Endothelial cell of umbilical vein (primary cell): Measurements from ENCODE around the gene COL17A1. TPM values are rescaled to one million over a fixed set of nuclear protein-coding genes. Genes with fewer than 3 reads are reported as not detected.

Experiments used
- BruUV-seq: library from RNA; stranded (reverse); fragments of 400-500 nt; replicated peaks from 2 replicates; lab custom pipeline; 2021; lab: Mats Ljungman, UMichigan
- CTCF ChIA-PET: fragments of 300-600, 350-600 bp; sonication (Branson Sonifier 250); formaldehyde crosslinking; loops from one replicate; lab custom pipeline; 2021; ENCODE audit warnings: antibody characterized with exemption, inconsistent platforms; lab: Charles Lee
- POLR2A ChIA-PET: fragments of 300-600, 350-600 bp; sonication (Branson Sonifier 250); formaldehyde crosslinking; loops from one replicate; lab custom pipeline; 2021; ENCODE audit warnings: antibody characterized with exemption, inconsistent platforms; lab: Charles Lee
- DNase-seq: peaks from one replicate; pipeline ENCODE4 v3.0.0-alpha.2; 2011; ENCODE audit warnings: low read depth, low spot score
- FAIRE-seq: peaks from 2 replicates; lab custom pipeline; 2011; peaks lifted over from hg19 to GRCh38; lab: Jason Lieb, UNC
- H2AFZ ChIP-seq: 2 replicates; pipeline ENCODE4 v1.6.0; 2012; ENCODE audit warnings: low read depth, low read length, control low read depth, inconsistent platforms
- H3K27ac ChIP-seq: 2 replicates; pipeline ENCODE4 v1.5.1; 2011; ENCODE audit warnings: low read depth, mild to moderate bottlenecking, control low read depth, low read length, moderate library complexity; ENCODE audit not compliant: insufficient read depth
- H3K27me3 ChIP-seq, 2 experiments: 2 replicates each; pipeline versions ENCODE4 v1.6.0 to v1.6.1; 2011; ENCODE audit warnings: low read length in 2 of 2, mixed read lengths in 1 of 2; ENCODE audit not compliant: control insufficient read depth in 2 of 2, insufficient read depth in 2 of 2
- H3K36me3 ChIP-seq, 2 experiments: 2 replicates in 1 of 2; 3 replicates in 1 of 2; pipeline ENCODE4 v1.5.1; 2011; ENCODE audit warnings: low read length in 2 of 2, mild to moderate bottlenecking in 1 of 2, moderate library complexity in 1 of 2; ENCODE audit not compliant: control insufficient read depth in 2 of 2, insufficient read depth in 2 of 2; ENCODE audit errors: extremely low read depth in 1 of 2
- H3K4me1 ChIP-seq: 3 replicates; pipeline ENCODE4 v1.5.1; 2011; ENCODE audit warnings: mild to moderate bottlenecking, low read length; ENCODE audit not compliant: control insufficient read depth, insufficient read depth; ENCODE audit errors: extremely low read depth
- H3K4me2 ChIP-seq: 2 replicates; pipeline ENCODE4 v1.6.1; 2011; ENCODE audit warnings: low read length, control low read depth, mixed read lengths; ENCODE audit not compliant: insufficient read depth
- H3K4me3 ChIP-seq, 3 experiments: fragments of 200-600 bp in 1 of 3; sonication (generic), shearing (Covaris generic) in 1 of 3; replicated peaks in 1 of 3; 2 replicates each; pipeline ENCODE4 v1.5.1; 2011 to 2016; ENCODE audit warnings: control low read depth in 3 of 3, low read length in 3 of 3, mild to moderate bottlenecking in 2 of 3, inconsistent platforms in 1 of 3, low read depth in 1 of 3, moderate library complexity in 1 of 3; ENCODE audit not compliant: insufficient read depth in 1 of 3
- H3K79me2 ChIP-seq: 2 replicates; pipeline ENCODE4 v1.6.0; 2012; ENCODE audit warnings: low read length, inconsistent platforms; ENCODE audit not compliant: control insufficient read depth, insufficient read depth
- H3K9ac ChIP-seq: replicated peaks from 2 replicates; pipeline ENCODE3; 2011; ENCODE audit warnings: low read length, control low read depth; ENCODE audit not compliant: insufficient read depth; ENCODE audit errors: extremely low read depth
- H3K9me1 ChIP-seq: replicated peaks from 3 replicates; pipeline ENCODE4 v1.6.0; 2011; ENCODE audit warnings: mild to moderate bottlenecking, low read length; ENCODE audit not compliant: control insufficient read depth, insufficient read depth; ENCODE audit errors: extremely low read depth
- H3K9me3 ChIP-seq: replicated peaks from 2 replicates; pipeline ENCODE4 v1.5.1; 2012; ENCODE audit warnings: low read length, inconsistent platforms; ENCODE audit not compliant: control insufficient read depth, insufficient read depth
- H4K20me1 ChIP-seq: replicated peaks from 2 replicates; pipeline ENCODE3; 2011; ENCODE audit warnings: mild to moderate bottlenecking, low read length; ENCODE audit not compliant: control insufficient read depth, insufficient read depth; ENCODE audit errors: extremely low read depth
- CTCF ChIP-seq, 2 donors: IDR thresholded peaks; 1 replicate in 1 of 2; 2 replicates in 1 of 2; pipeline ENCODE4 v1.5.1; 2011; ENCODE audit warnings: low read length in 2 of 2, mild to moderate bottlenecking in 2 of 2, moderate library complexity in 2 of 2, control low read depth in 1 of 2, inconsistent platforms in 1 of 2, low read depth in 1 of 2; ENCODE audit not compliant: insufficient read depth in 1 of 2; ENCODE audit errors: extremely low read depth in 1 of 2
- EZH2 ChIP-seq: IDR thresholded peaks from 2 replicates; pipeline ENCODE4 v1.6.1; 2012; ENCODE audit warnings: borderline replicate concordance, low read depth, mild to moderate bottlenecking, moderate library complexity, low read length, inconsistent platforms; ENCODE audit not compliant: severe bottlenecking
- FOS ChIP-seq: IDR thresholded peaks from 2 replicates; pipeline ENCODE4 v1.6.1; 2011; ENCODE audit warnings: mild to moderate bottlenecking, low read length, moderate library complexity, borderline replicate concordance; ENCODE audit not compliant: insufficient read depth
- GATA2 ChIP-seq: IDR thresholded peaks from 2 replicates; pipeline ENCODE4 v1.7.0; 2011; ENCODE audit warnings: low read depth, mild to moderate bottlenecking, moderate library complexity, mixed read lengths, low read length; ENCODE audit not compliant: insufficient read length, insufficient read depth
- JUN ChIP-seq: IDR thresholded peaks from 2 replicates; pipeline ENCODE4 v1.6.1; 2011; ENCODE audit warnings: borderline replicate concordance, low read depth; ENCODE audit not compliant: insufficient read length, insufficient read depth
- MYC ChIP-seq: IDR thresholded peaks from one replicate; pipeline ENCODE4 v1.6.1; 2011; ENCODE audit warnings: mild to moderate bottlenecking, low read depth, low read length
- POLR2A ChIP-seq: IDR thresholded peaks from 2 replicates; pipeline ENCODE4 v1.6.1; 2012; ENCODE audit warnings: low read depth, mild to moderate bottlenecking, control low read depth, low read length
- POLR2AphosphoS5 ChIP-seq: IDR thresholded peaks from 2 replicates; pipeline ENCODE4 v1.6.1; 2012; ENCODE audit warnings: low read depth, mild to moderate bottlenecking, control low read depth, low read length, moderate library complexity; ENCODE audit not compliant: insufficient read depth
- dilution Hi-C: fragments of 300-500 bp; cut with MboI; formaldehyde crosslinking; loops from one replicate; pipeline ENCODE4 v1.15.0; 2019; ENCODE audit warnings: low sequenced_read_pairs; ENCODE audit not compliant: extremely low pct_ligation_motif_present
- intact Hi-C: fragments of 100-400 bp; cut with micrococcal nuclease; formaldehyde crosslinking; loops from one replicate; pipeline ENCODE4 v1.10.0; 2022
- polyA plus RNA-seq, 4 experiments: library from polyadenylated mRNA; depleted of rRNA in 3 of 4; stranded (reverse) in 3 of 4; unstranded in 1 of 4; fragments of >200 nt; gene quantifications; 2 replicates each; pipeline versions ENCODE4 v1.2.1 to v1.2.3, GENCODE V29; 2011 to 2012; ENCODE audit warnings: missing spikeins in 1 of 4
- total RNA-seq: library from RNA; stranded (reverse); gene quantifications from 2 replicates; pipeline ENCODE4 v1.2.3, GENCODE V29; 2021
- TF ChIP-seq, protein P1 (sequence below): IDR thresholded peaks from 2 replicates; pipeline ENCODE4 v1.6.1; 2011; ENCODE audit not compliant: insufficient read depth, insufficient read length

COL17A1 gene
- total and polyA plus RNA-seq, 2 donors (not counting 3 experiments of a cell fraction or from before 2014, with no cell fraction given) = 0.57 to 1.3 TPM

DNA sequence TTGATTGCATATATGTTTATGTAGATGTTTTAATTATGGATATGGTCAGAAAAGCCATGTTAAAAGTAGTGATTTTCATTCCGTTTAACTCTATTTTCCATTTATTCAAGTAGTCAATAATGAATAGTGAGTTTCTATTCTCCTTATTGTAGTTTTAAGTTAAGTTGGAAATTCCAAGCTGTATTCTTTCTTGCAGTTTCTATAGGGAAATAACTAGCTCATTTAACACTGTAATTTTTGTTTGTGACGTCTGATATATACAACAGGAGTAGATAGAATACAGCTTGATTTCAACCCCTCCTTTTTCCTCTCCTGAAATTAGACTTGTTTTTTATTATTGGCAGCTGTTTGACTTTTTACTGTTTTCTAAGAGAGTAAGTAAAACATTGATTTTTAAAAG is 71.5 kb downstream of the COL17A1 start:
- TF ChIP-seq GATA2 (no peak), JUN (no peak), MYC (no peak), FOS (no peak), POLR2A (no peak), POLR2AphosphoS5 (no peak), EZH2 (no peak), CTCF (IDR thresholded peaks at IDR 0.05; ENCODE audit: extremely low read depth in 1 of 2, insufficient read depth in 1 of 2, low read depth in 1 of 2, low read length in 2 of 2) (no peak)
- TF ChIP-seq, protein P1, sequence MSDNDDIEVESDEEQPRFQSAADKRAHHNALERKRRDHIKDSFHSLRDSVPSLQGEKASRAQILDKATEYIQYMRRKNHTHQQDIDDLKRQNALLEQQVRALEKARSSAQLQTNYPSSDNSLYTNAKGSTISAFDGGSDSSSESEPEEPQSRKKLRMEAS = no peak
- FAIRE-seq (no peak), DNase-seq (no peak)
- Histone ChIP-seq H4K20me1 (no peaks in the 10 kb centered on the region), H3K9me3 (no peaks in the 10 kb centered on the region), H3K79me2 (peaks cover 2% of the 10 kb centered on the region), H3K27ac (no peak overlapping the region), H2AFZ (no peak overlapping the region), H3K36me3 (peaks cover under 1 to 2% of the 10 kb centered on the region in 2 experiments), H3K4me3 (no peak overlapping the region), H3K9ac (no peak overlapping the region), H3K4me2 (no peak overlapping the region), H3K4me1 (no peaks in the 10 kb centered on the region), H3K27me3 (no peaks in the 10 kb centered on the region), H3K9me1 (no peaks in the 10 kb centered on the region)
- POLR2A ChIA-PET = no interaction called here
- dilution Hi-C loops (no loop called here), intact Hi-C loops (no loop called here)
- CTCF ChIA-PET = interaction anchor here (0.7 to 2.3 kb wide), 5 partner anchors 9 to 126 kb away, joined by 3 to 8 read pairs (median 4); no protein-coding TSS in a partner anchor
- BruUV-seq = no TSS peak
